Caco-2 (cell line): ENCODE measurements around the gene FRY. TPM values are rescaled to one million over a fixed set of nuclear protein-coding genes. Genes with fewer than 3 reads are reported as not detected.

Experiments used
- BruUV-seq: library from RNA; stranded (reverse); fragments of 400-500 nt; replicated peaks from 2 replicates; lab custom pipeline; 2021; lab: Mats Ljungman, UMichigan
- CTCF ChIA-PET: fragments of 300-600 bp; sonication (Branson Sonifier 250); formaldehyde crosslinking; loops from one replicate; lab custom pipeline; 2022; ENCODE audit warnings: antibody characterized with exemption; lab: Charles Lee
- POLR2A ChIA-PET: fragments of 300-600 bp; sonication (Branson Sonifier 250); formaldehyde crosslinking; loops from one replicate; lab custom pipeline; 2022; ENCODE audit warnings: antibody characterized with exemption; lab: Charles Lee
- DNase-seq, 2 experiments: peaks; one replicate each; pipeline versions ENCODE4 v3.0.0 to v3.0.0-alpha.2; 2020 to 2022
- H3K27me3 ChIP-seq: replicated peaks from 2 replicates; pipeline ENCODE4 v1.6.0; 2011; ENCODE audit warnings: low read length; ENCODE audit not compliant: control insufficient read depth, insufficient read depth
- H3K36me3 ChIP-seq: 2 replicates; pipeline ENCODE4 v1.5.1; 2011; ENCODE audit warnings: low read length; ENCODE audit not compliant: control insufficient read depth, insufficient read depth
- H3K4me1 ChIP-seq: fragments of 250-450 bp; sonication (Bioruptor Pico); 2 replicates; pipeline ENCODE4 v1.5.1; 2020; ENCODE audit warnings: mild to moderate bottlenecking
- H3K4me3 ChIP-seq: 2 replicates; pipeline ENCODE4 v1.5.1; 2011; ENCODE audit warnings: low read depth, mild to moderate bottlenecking, control low read depth, low read length
- H3K9me3 ChIP-seq: fragments of 250-450 bp; sonication (Bioruptor Pico); 2 replicates; pipeline ENCODE4 v1.5.1; 2020; ENCODE audit warnings: mild to moderate bottlenecking, moderate library complexity
- H3K27ac Mint-ChIP-seq: one replicate; pipeline ENCODE4 v1.8.0; 2022; ENCODE audit warnings: mixed read lengths; ENCODE audit not compliant: unreplicated experiment
- H3K27me3 Mint-ChIP-seq: one replicate; pipeline ENCODE4 v1.8.0; 2022; ENCODE audit warnings: mixed read lengths; ENCODE audit not compliant: insufficient read depth, unreplicated experiment
- H3K36me3 Mint-ChIP-seq: one replicate; pipeline ENCODE4 v1.8.0; 2022; ENCODE audit warnings: mild to moderate bottlenecking, mixed read lengths; ENCODE audit not compliant: insufficient read depth, unreplicated experiment
- H3K4me1 Mint-ChIP-seq: one replicate; pipeline ENCODE4 v1.8.0; 2022; ENCODE audit warnings: low read depth, mixed read lengths; ENCODE audit not compliant: unreplicated experiment
- H3K4me3 Mint-ChIP-seq: one replicate; pipeline ENCODE4 v1.8.0; 2022; ENCODE audit warnings: mild to moderate bottlenecking, moderate library complexity, mixed read lengths; ENCODE audit not compliant: unreplicated experiment
- H3K9me3 Mint-ChIP-seq: one replicate; pipeline ENCODE4 v1.8.0; 2022; ENCODE audit warnings: mixed read lengths; ENCODE audit not compliant: unreplicated experiment
- CTCF ChIP-seq, 2 experiments: fragments of 200-600 bp in 1 of 2; IDR thresholded peaks; 1 replicate in 1 of 2; 2 replicates in 1 of 2; pipeline versions ENCODE4 v1.5.1 to v1.8.0; 2011 to 2022; ENCODE audit warnings: antibody characterized with exemption in 1 of 2, control low read depth in 1 of 2, inconsistent platforms in 1 of 2, low read depth in 1 of 2, low read length in 1 of 2, mild to moderate bottlenecking in 1 of 2, moderate library complexity in 1 of 2; ENCODE audit not compliant: insufficient read depth in 1 of 2, severe bottlenecking in 1 of 2, unreplicated experiment in 1 of 2
- intact Hi-C: fragments of 100-400 bp; cut with micrococcal nuclease; formaldehyde crosslinking; loops from one replicate; pipeline ENCODE4 v1.10.0; 2022; ENCODE audit not compliant: unreplicated experiment
- total RNA-seq: library from RNA; stranded (reverse); gene quantifications from 2 replicates; pipeline ENCODE4 v1.2.3, GENCODE V29; 2022

Gene FRY
- total RNA-seq, 1 experiment from 2014 or later = 118 TPM

GRCh38 chr13:32224916-32225315, 193.3 kb downstream of the FRY start:
- no peak overlapping the region for H3K4me3 ChIP-seq
- Mint-ChIP-seq H3K27me3 (no peaks in the 10 kb centered on the region), H3K4me3 (no peak overlapping the region), H3K9me3 (no peaks in the 10 kb centered on the region), H3K27ac (peak overlapping the region; percentile 92), H3K36me3 (peaks cover 81% of the 10 kb centered on the region), H3K4me1 (peaks cover 36% of the 10 kb centered on the region)
- POLR2A ChIA-PET = interaction anchor here (0.5 to 1.5 kb wide), 8 partner anchors 9 to 91 kb away, joined by 3 to 11 read pairs (median 6); partner anchors contain the start of gene BRCA2
- intact Hi-C loops = loop anchor here (1.0 to 5.0 kb wide), 4 partner anchors 9 to 193 kb away; partner anchors contain the start of gene FRY
- BruUV-seq = no TSS peak
- H3K9me3 ChIP-seq = no peaks in the 10 kb centered on the region
- TF ChIP-seq CTCF (IDR thresholded peaks at IDR 0.05; ENCODE audit: insufficient read depth in 1 of 2, low read depth in 1 of 2, low read length in 1 of 2, severe bottlenecking in 1 of 2, unreplicated experiment in 1 of 2) = no peak
- peaks cover 50% of the 10 kb centered on the region for H3K4me1 ChIP-seq
- CTCF ChIA-PET = interaction anchor here (0.7 to 1.2 kb wide), 4 partner anchors 9 to 187 kb away, joined by 3 to 7 read pairs (median 4); no protein-coding TSS in a partner anchor
- H3K36me3 ChIP-seq = no peaks in the 10 kb centered on the region
- DNase-seq = no peak
- no peaks in the 10 kb centered on the region for H3K27me3 ChIP-seq

- ChIA-PET CTCF (interaction anchor here (0.7 to 1.2 kb wide), 5 partner anchors 10 to 188 kb away, joined by 3 to 7 read pairs (median 3); no protein-coding TSS in a partner anchor), POLR2A (interaction anchor here (0.5 to 1.5 kb wide), 8 partner anchors 9 to 90 kb away, joined by 3 to 11 read pairs (median 6); partner anchors contain the start of gene BRCA2)
- no peak overlapping the region for H3K4me3 ChIP-seq
- H3K9me3 Mint-ChIP-seq = no peaks in the 10 kb centered on the region
- H3K9me3 ChIP-seq = no peaks in the 10 kb centered on the region
- no peak for TF ChIP-seq CTCF (IDR thresholded peaks at IDR 0.05; ENCODE audit: insufficient read depth in 1 of 2, low read depth in 1 of 2, low read length in 1 of 2, severe bottlenecking in 1 of 2, unreplicated experiment in 1 of 2)
- H3K36me3 Mint-ChIP-seq = peaks cover 81% of the 10 kb centered on the region
- H3K4me1 ChIP-seq = peaks cover 46% of the 10 kb centered on the region
- intact Hi-C loops = loop anchor here (1.0 to 5.0 kb wide), 4 partner anchors 9 to 193 kb away; partner anchors contain the start of gene FRY
- no TSS peak for BruUV-seq
- peak overlapping the region; percentile 34 for H3K4me3 Mint-ChIP-seq
- H3K4me1 Mint-ChIP-seq = peaks cover 36% of the 10 kb centered on the region
- H3K27ac Mint-ChIP-seq = peak overlapping the region; percentile 92
- DNase-seq = peak; percentile 70 to 85
- no peaks in the 10 kb centered on the region for H3K36me3 ChIP-seq
- no peaks in the 10 kb centered on the region for H3K27me3 ChIP-seq
- no peaks in the 10 kb centered on the region for H3K27me3 Mint-ChIP-seq
Measured at GRCh38 chr13:32225481-32225931, 193.9 kb downstream of the FRY start.

GRCh38 chr13:32228330-32229041, 196.9 kb downstream of the FRY start:
- ChIA-PET CTCF (interaction anchor here (0.8 to 1.4 kb wide), 4 partner anchors 12 to 64 kb away, joined by 3 to 6 read pairs (median 4); no protein-coding TSS in a partner anchor), POLR2A (interaction anchor here (0.5 to 0.6 kb wide), 2 partner anchors 32 to 79 kb away, joined by 3 to 11 read pairs; no protein-coding TSS in a partner anchor)
- BruUV-seq = TSS peak; percentile 58
- no peaks in the 10 kb centered on the region for H3K36me3 ChIP-seq
- H3K4me3 ChIP-seq = no peak overlapping the region
- no peaks in the 10 kb centered on the region for H3K27me3 ChIP-seq
- peak overlapping the region; percentile 6 for H3K4me3 Mint-ChIP-seq
- H3K9me3 Mint-ChIP-seq = no peaks in the 10 kb centered on the region
- H3K36me3 Mint-ChIP-seq = peaks cover 87% of the 10 kb centered on the region
- no peaks in the 10 kb centered on the region for H3K9me3 ChIP-seq
- peak; percentile 10 to 39 for TF ChIP-seq CTCF (IDR thresholded peaks at IDR 0.05; ENCODE audit: insufficient read depth in 1 of 2, low read depth in 1 of 2, low read length in 1 of 2, severe bottlenecking in 1 of 2, unreplicated experiment in 1 of 2)
- peaks cover 46% of the 10 kb centered on the region for H3K4me1 ChIP-seq
- peaks cover 26% of the 10 kb centered on the region for H3K4me1 Mint-ChIP-seq
- DNase-seq = peak; percentile 81 to 85
- H3K27me3 Mint-ChIP-seq = no peaks in the 10 kb centered on the region
- peak overlapping the region; percentile 14 for H3K27ac Mint-ChIP-seq
- intact Hi-C loops = loop anchor here (1.0 to 5.0 kb wide), 3 partner anchors 18 to 196 kb away; partner anchors contain the start of gene FRY
